ENCODE measurements around the gene YPEL5. TPM values are rescaled to one million over a fixed set of nuclear protein-coding genes. Genes with fewer than 3 reads are reported as not detected.

YPEL5 gene
- polyA plus RNA-seq, 1 of the 3 experiments (the other 2 are of a cell fraction) = 60.5 TPM

DNA sequence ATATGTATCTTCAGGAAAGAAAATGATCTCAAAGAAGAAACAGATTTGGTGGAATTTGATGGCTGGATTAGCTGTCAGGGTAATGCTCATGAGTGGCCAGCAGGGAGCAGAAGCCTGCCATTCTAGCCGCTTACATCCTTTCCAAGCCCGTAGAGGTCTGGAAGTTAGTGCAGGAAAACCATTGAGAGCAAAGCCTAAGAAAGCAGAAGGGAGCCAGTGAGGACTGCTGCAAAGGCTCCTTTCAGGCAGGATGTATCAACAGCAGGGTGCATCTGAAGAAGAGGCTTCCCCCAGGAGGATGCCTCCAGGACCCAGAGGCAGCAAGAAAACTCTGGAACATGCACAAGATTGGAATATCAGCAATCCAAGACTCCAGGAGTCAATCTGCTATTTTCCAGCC, 61.6 kb downstream of the YPEL5 start (continued):
- TF ChIP-seq, protein P1, sequence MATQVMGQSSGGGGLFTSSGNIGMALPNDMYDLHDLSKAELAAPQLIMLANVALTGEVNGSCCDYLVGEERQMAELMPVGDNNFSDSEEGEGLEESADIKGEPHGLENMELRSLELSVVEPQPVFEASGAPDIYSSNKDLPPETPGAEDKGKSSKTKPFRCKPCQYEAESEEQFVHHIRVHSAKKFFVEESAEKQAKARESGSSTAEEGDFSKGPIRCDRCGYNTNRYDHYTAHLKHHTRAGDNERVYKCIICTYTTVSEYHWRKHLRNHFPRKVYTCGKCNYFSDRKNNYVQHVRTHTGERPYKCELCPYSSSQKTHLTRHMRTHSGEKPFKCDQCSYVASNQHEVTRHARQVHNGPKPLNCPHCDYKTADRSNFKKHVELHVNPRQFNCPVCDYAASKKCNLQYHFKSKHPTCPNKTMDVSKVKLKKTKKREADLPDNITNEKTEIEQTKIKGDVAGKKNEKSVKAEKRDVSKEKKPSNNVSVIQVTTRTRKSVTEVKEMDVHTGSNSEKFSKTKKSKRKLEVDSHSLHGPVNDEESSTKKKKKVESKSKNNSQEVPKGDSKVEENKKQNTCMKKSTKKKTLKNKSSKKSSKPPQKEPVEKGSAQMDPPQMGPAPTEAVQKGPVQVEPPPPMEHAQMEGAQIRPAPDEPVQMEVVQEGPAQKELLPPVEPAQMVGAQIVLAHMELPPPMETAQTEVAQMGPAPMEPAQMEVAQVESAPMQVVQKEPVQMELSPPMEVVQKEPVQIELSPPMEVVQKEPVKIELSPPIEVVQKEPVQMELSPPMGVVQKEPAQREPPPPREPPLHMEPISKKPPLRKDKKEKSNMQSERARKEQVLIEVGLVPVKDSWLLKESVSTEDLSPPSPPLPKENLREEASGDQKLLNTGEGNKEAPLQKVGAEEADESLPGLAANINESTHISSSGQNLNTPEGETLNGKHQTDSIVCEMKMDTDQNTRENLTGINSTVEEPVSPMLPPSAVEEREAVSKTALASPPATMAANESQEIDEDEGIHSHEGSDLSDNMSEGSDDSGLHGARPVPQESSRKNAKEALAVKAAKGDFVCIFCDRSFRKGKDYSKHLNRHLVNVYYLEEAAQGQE (IDR thresholded peaks at IDR 0.05; ENCODE audit: low read depth, low read length) = no peak
- TF ChIP-seq, protein P2, sequence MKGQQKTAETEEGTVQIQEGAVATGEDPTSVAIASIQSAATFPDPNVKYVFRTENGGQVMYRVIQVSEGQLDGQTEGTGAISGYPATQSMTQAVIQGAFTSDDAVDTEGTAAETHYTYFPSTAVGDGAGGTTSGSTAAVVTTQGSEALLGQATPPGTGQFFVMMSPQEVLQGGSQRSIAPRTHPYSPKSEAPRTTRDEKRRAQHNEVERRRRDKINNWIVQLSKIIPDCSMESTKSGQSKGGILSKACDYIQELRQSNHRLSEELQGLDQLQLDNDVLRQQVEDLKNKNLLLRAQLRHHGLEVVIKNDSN (IDR thresholded peaks at IDR 0.05; ENCODE audit: borderline replicate concordance, low read depth) = no peak
- peak; percentile 40; the same call in 1 of the 2 replicates for TF ChIP-seq MXI1 (IDR thresholded peaks at IDR 0.05; ENCODE audit: low read depth, low read length)

DNA sequence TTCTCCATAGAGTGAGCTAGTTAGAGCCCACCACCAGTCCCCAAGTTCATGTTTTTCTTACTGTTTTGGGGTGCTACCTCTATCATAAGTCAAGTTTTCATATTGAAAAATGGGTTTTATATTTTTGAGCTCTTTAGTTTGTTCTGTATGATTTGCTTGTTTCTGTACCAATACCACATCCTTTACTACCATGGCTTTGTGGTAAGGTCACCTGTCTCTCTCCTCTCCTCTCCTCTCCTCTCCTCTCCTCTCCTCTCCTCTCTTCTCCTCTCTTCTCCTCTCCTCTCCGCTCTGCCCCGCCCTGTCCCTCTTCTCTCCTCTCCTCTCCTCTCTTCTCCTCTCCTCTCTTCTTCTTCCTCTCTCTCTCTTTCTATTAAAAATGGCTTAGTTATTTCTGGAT, 62.4 kb downstream of the YPEL5 start:
- H3F3A ChIP-seq (replicated peaks; ENCODE audit: insufficient read depth) = no peaks in the 10 kb centered on the region
- no peak overlapping the region for H3K4me2 ChIP-seq
- TF ChIP-seq MXI1 (IDR thresholded peaks at IDR 0.05; ENCODE audit: low read depth, low read length) (no peak), TEAD4 (IDR thresholded peaks at IDR 0.05; ENCODE audit: borderline replicate concordance, insufficient read depth) (no peak), YY1 (IDR thresholded peaks at IDR 0.05; ENCODE audit: low read depth) (no peak), SIN3A (IDR thresholded peaks at IDR 0.05; ENCODE audit: borderline replicate concordance, low read depth, low read length) (no peak)
- TF ChIP-seq, protein P3, sequence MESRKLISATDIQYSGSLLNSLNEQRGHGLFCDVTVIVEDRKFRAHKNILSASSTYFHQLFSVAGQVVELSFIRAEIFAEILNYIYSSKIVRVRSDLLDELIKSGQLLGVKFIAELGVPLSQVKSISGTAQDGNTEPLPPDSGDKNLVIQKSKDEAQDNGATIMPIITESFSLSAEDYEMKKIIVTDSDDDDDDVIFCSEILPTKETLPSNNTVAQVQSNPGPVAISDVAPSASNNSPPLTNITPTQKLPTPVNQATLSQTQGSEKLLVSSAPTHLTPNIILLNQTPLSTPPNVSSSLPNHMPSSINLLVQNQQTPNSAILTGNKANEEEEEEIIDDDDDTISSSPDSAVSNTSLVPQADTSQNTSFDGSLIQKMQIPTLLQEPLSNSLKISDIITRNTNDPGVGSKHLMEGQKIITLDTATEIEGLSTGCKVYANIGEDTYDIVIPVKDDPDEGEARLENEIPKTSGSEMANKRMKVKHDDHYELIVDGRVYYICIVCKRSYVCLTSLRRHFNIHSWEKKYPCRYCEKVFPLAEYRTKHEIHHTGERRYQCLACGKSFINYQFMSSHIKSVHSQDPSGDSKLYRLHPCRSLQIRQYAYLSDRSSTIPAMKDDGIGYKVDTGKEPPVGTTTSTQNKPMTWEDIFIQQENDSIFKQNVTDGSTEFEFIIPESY (IDR thresholded peaks at IDR 0.05; ENCODE audit: borderline replicate concordance, low read depth) = no peak
- TF ChIP-seq, protein P1 (IDR thresholded peaks at IDR 0.05; ENCODE audit: low read depth, low read length) = no peak
- no peak overlapping the region for H3K27ac ChIP-seq (ENCODE audit: low read depth in 2 of 2, low read length in 1 of 2)
- no peak overlapping the region for H3K4me3 ChIP-seq (ENCODE audit: low read depth in 2 of 2, low read length in 1 of 2)
- 89% methylated on average over 2 of the region's 2 CpGs for WGBS (ENCODE audit: low lambda C conversion rate)
- no peaks in the 10 kb centered on the region for H3K9me2 ChIP-seq
- CTCF ChIA-PET = interaction anchor here (0.6 to 12.8 kb wide), 47 partner anchors 8 to 1317 kb away, joined by 3 to 573 read pairs (median 4); partner anchors contain the start of gene LBH
- no peak overlapping the region for H3K9ac ChIP-seq
- no peaks in the 10 kb centered on the region for H3K79me2 ChIP-seq (ENCODE audit: insufficient read depth)
- H3K9me3 ChIP-seq = no peaks in the 10 kb centered on the region
- no peaks in the 10 kb centered on the region for H3K36me3 ChIP-seq (replicated peaks in 1 of 2; ENCODE audit: control insufficient read depth in 1 of 2, insufficient read depth in 2 of 2, low read length in 1 of 2)
- POLR2A ChIA-PET = interaction anchor here (1.1 kb wide), 1 partner anchor 213 kb away, joined by 4 read pairs; no protein-coding TSS in a partner anchor
- peaks cover 0 to 10% of the 10 kb centered on the region in 2 experiments; a peak in 2 of 4 replicates for H3K4me1 ChIP-seq (ENCODE audit: control insufficient read depth in 1 of 2, insufficient read depth in 2 of 2, low read depth in 1 of 2, low read length in 1 of 2)
- H2AFZ ChIP-seq (ENCODE audit: low read depth) = no peak overlapping the region
- H3K27me3 ChIP-seq (ENCODE audit: insufficient read depth) = no peaks in the 10 kb centered on the region; the same call in 1 of the 2 replicates
- DNase-seq = no peak
- H4K20me1 ChIP-seq (ENCODE audit: insufficient read depth) = no peaks in the 10 kb centered on the region

Small RNAs within 50 kb of the gene (small RNA-seq; reads per million reads assigned to genes)
- gene SNORA10B = 0 to 0.23 (median 0) reads per million in 7 experiments

Other genes starting within 250 kb of the YPEL5 start
- 0.30 and 0.55 TPM in 2 replicates for gene ALK, start 225.4 kb upstream of the YPEL5 start, polyA plus RNA-seq (2012; rRNA removed)
- 22.8 and 26.4 TPM in 2 replicates for gene LBH, start 84.5 kb downstream of the YPEL5 start, polyA plus RNA-seq (2012; rRNA removed)

Data from SK-N-SH (cell line).